ENCODE measurements around the gene LNPEP. TPM values are rescaled to one million over a fixed set of nuclear protein-coding genes. Genes with fewer than 3 reads are reported as not detected.

The LNPEP gene
- total and polyA plus RNA-seq, 10 of the 15 experiments (the other 5 are each of a cell fraction or from before 2014, with no cell fraction given) = 5.6 to 54.9 (median 25.0) TPM

DNA sequence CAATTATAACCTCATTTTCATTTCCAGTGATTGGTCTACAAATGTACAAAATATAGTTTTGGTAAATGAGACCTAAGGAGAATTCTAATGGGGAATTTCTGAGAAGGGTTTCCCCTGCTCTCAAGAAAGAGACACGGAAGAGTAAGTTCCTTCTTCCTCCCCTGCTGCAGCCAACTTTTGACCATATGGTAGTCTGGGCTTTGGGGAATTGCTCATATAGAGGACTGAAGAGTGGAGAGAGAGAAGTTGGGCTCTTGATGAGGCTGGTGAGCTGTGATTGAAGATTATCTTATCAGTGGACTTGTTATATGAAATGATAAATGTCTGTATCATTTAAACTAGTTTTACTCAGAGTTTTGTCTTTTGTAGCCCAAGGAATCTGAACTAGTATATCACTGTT lies 4.3 kb upstream of the LNPEP start (continued):
- TF ChIP-seq, protein P1, sequence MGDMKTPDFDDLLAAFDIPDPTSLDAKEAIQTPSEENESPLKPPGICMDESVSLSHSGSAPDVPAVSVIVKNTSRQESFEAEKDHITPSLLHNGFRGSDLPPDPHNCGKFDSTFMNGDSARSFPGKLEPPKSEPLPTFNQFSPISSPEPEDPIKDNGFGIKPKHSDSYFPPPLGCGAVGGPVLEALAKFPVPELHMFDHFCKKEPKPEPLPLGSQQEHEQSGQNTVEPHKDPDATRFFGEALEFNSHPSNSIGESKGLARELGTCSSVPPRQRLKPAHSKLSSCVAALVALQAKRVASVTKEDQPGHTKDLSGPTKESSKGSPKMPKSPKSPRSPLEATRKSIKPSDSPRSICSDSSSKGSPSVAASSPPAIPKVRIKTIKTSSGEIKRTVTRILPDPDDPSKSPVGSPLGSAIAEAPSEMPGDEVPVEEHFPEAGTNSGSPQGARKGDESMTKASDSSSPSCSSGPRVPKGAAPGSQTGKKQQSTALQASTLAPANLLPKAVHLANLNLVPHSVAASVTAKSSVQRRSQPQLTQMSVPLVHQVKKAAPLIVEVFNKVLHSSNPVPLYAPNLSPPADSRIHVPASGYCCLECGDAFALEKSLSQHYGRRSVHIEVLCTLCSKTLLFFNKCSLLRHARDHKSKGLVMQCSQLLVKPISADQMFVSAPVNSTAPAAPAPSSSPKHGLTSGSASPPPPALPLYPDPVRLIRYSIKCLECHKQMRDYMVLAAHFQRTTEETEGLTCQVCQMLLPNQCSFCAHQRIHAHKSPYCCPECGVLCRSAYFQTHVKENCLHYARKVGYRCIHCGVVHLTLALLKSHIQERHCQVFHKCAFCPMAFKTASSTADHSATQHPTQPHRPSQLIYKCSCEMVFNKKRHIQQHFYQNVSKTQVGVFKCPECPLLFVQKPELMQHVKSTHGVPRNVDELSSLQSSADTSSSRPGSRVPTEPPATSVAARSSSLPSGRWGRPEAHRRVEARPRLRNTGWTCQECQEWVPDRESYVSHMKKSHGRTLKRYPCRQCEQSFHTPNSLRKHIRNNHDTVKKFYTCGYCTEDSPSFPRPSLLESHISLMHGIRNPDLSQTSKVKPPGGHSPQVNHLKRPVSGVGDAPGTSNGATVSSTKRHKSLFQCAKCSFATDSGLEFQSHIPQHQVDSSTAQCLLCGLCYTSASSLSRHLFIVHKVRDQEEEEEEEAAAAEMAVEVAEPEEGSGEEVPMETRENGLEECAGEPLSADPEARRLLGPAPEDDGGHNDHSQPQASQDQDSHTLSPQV (IDR thresholded peaks at IDR 0.05) = no peak
- TF ChIP-seq RELB (IDR thresholded peaks at IDR 0.05; ENCODE audit: low read depth) (peak; percentile 54; the same call in 1 of the 2 replicates), NBN (IDR thresholded peaks at IDR 0.05) (no peak), CBX3 (IDR thresholded peaks at IDR 0.05; ENCODE audit: borderline replicate concordance, low read depth) (no peak), CEBPZ (IDR thresholded peaks at IDR 0.05; ENCODE audit: low read depth, low read length) (no peak), ZNF207 (IDR thresholded peaks at IDR 0.05; ENCODE audit: borderline replicate concordance) (no peak), POLR2AphosphoS5 (IDR thresholded peaks at IDR 0.05; ENCODE audit: low read length) (peak; percentile 85), POU2F2 (IDR thresholded peaks at IDR 0.05; ENCODE audit: borderline replicate concordance, low read depth, low read length) (peak; percentile 26; the same call in 1 of the 3 replicates), JUNB (IDR thresholded peaks at IDR 0.05) (peak; percentile 24; the same call in 1 of the 2 replicates), POLR2A (IDR thresholded peaks at IDR 0.05; ENCODE audit: low read depth, low read length) (peak; percentile 56; the same call in 1 of the 2 replicates), SPI1 (IDR thresholded peaks at IDR 0.05; ENCODE audit: borderline replicate concordance, insufficient read depth, low read depth, low read length) (peak; percentile 60; the same call in 1 of the 2 replicates), ETV6 (conservative IDR thresholded peaks at IDR 0.05 in 1 of 2, IDR thresholded peaks at IDR 0.05 in 1 of 2; ENCODE audit: borderline replicate concordance in 1 of 2, low read depth in 1 of 2) (peak in 1 of 2 experiments; percentile 50; a peak in 1 of 4 replicates), KAT2A (conservative IDR thresholded peaks at IDR 0.05; ENCODE audit: control insufficient read depth, low read depth, low read length) (no peak), CREM (IDR thresholded peaks at IDR 0.05; ENCODE audit: low read depth) (0 out of 2 replicates have a peak, but pooled peaks have one; percentile 43), YY1 (IDR thresholded peaks at IDR 0.05; ENCODE audit: low read depth, low read length) (peak; percentile 37; the same call in 1 of the 2 replicates)

All from GM12878 (cell line).